ENCODE data around the gene MACO1.
"Not testable (repeated sequence)": the region's sequence is repeated elsewhere in the genome, so short reads cannot be mapped to it uniquely, and the experiment has no call there.

MACO1 gene

DNA sequence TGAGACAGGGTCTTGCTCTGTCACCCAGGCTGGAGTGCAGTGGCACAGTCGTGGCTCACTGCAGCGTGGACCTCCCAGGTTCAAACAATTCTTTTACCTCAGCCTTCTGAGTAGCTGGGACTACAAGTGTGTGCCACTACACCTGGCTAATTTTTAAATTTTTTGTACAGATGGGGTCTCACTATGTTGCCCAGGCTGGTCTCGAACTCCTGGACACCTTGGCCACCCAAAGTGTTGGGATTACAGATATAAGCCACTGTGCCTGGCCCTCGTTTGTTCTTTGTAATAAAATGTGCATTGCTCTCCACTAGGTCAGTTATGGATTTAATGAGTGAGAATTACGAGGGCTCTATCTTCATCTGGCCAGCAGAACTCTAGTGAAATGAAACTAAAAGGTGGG, 13.9 kb downstream of the MACO1 start:
- not testable (repeated sequence) for H3K4me1 ChIP-seq (ENCODE audit: insufficient read depth, low read length); H3K9me3 ChIP-seq (ENCODE audit: insufficient read depth, low read depth, low read length); H3K36me3 ChIP-seq (ENCODE audit: insufficient read depth, low read depth, low read length); H3K4me3 ChIP-seq (ENCODE audit: low read length); H3K9ac ChIP-seq (ENCODE audit: low read depth, low read length); H3K27me3 ChIP-seq (ENCODE audit: insufficient read depth, low read length); H3K27ac ChIP-seq (ENCODE audit: low read length)

DNA sequence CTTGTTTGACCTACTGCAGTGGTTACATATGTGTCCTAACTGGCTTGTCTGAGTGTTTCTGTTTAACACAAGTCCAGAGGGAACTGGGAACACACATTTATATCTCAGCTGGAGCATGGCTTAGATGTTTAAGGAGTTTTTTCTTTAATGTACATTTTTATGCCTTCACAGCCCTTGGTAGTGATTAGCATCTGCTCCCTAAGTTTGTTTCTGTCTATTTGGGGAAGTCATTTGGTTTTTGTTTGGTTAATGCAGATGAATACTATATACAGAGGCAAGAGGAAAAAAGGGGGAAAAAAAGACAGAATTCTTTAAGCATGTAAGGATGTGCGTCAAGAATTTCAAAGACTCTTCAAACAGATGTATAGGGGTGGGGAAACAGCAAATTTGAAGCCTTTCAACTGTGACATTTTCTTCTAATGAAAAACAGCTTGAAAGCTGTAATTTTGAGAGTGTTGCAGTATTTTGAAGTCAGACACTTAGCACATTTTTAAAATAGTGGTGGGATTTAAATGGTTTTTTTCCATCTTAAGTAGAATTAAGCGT, 15.4 kb downstream of the MACO1 start:
- Histone ChIP-seq H3K9ac (ENCODE audit: low read depth, low read length) (no peak overlapping the region), H3K27me3 (ENCODE audit: insufficient read depth, low read length) (no peaks in the 10 kb centered on the region), H3K9me3 (ENCODE audit: insufficient read depth, low read depth, low read length) (no peaks in the 10 kb centered on the region), H3K36me3 (ENCODE audit: insufficient read depth, low read depth, low read length) (peaks cover 7% of the 10 kb centered on the region), H3K4me3 (ENCODE audit: low read length) (no peak overlapping the region), H3K27ac (ENCODE audit: low read length) (no peak overlapping the region), H3K4me1 (ENCODE audit: insufficient read depth, low read length) (peaks cover 4% of the 10 kb centered on the region; the same call in 1 of the 2 replicates)

- Histone ChIP-seq H3K9me3 (ENCODE audit: insufficient read depth, low read depth, low read length) (no peaks in the 10 kb centered on the region), H3K36me3 (ENCODE audit: insufficient read depth, low read depth, low read length) (peaks cover 7% of the 10 kb centered on the region), H3K4me1 (ENCODE audit: insufficient read depth, low read length) (peaks cover 4% of the 10 kb centered on the region; the same call in 1 of the 2 replicates), H3K27me3 (ENCODE audit: insufficient read depth, low read length) (no peaks in the 10 kb centered on the region), H3K27ac (ENCODE audit: low read length) (no peak overlapping the region), H3K9ac (ENCODE audit: low read depth, low read length) (no peak overlapping the region), H3K4me3 (ENCODE audit: low read length) (no peak overlapping the region)
Observed at GRCh38 chr1:25447547-25447946, 16.9 kb downstream of the MACO1 start.

- peaks cover 4% of the 10 kb centered on the region; the same call in 1 of the 2 replicates for H3K4me1 ChIP-seq (ENCODE audit: insufficient read depth, low read length)
- no peak overlapping the region for H3K4me3 ChIP-seq (ENCODE audit: low read length)
- no peak overlapping the region for H3K27ac ChIP-seq (ENCODE audit: low read length)
- H3K27me3 ChIP-seq (ENCODE audit: insufficient read depth, low read length): no peaks in the 10 kb centered on the region
- no peaks in the 10 kb centered on the region for H3K9me3 ChIP-seq (ENCODE audit: insufficient read depth, low read depth, low read length)
- peaks cover 13% of the 10 kb centered on the region for H3K36me3 ChIP-seq (ENCODE audit: insufficient read depth, low read depth, low read length)
- H3K9ac ChIP-seq (ENCODE audit: low read depth, low read length): no peak overlapping the region
Observed at GRCh38 chr1:25450891-25451290, 20.2 kb downstream of the MACO1 start.

DNA sequence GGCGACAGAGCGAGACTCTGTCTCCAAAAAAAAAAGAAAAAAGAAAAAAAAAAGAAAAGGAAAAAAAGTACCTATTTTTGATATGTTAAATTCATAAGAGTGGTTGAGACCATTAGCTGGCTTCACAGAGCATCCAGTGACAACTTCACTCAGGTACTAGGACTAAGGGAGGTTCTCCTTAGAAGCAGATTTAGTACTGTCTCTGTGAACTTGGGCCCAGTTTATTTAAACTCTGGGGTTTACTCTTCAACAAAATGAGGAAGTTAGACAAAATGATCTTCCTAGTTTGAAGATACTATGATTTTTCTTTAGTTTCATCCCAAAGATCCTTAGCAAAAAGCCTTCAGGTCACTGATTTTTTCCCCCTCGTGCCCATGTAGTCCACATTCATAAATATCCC, 21.2 kb downstream of the MACO1 start:
- Histone ChIP-seq H3K4me3 (ENCODE audit: low read length) (no peak overlapping the region), H3K4me1 (ENCODE audit: insufficient read depth, low read length) (peaks cover 4% of the 10 kb centered on the region; the same call in 1 of the 2 replicates), H3K9ac (ENCODE audit: low read depth, low read length) (no peak overlapping the region), H3K27ac (ENCODE audit: low read length) (no peak overlapping the region), H3K36me3 (ENCODE audit: insufficient read depth, low read depth, low read length) (peaks cover 13% of the 10 kb centered on the region), H3K9me3 (ENCODE audit: insufficient read depth, low read depth, low read length) (no peaks in the 10 kb centered on the region), H3K27me3 (ENCODE audit: insufficient read depth, low read length) (no peaks in the 10 kb centered on the region)

DNA sequence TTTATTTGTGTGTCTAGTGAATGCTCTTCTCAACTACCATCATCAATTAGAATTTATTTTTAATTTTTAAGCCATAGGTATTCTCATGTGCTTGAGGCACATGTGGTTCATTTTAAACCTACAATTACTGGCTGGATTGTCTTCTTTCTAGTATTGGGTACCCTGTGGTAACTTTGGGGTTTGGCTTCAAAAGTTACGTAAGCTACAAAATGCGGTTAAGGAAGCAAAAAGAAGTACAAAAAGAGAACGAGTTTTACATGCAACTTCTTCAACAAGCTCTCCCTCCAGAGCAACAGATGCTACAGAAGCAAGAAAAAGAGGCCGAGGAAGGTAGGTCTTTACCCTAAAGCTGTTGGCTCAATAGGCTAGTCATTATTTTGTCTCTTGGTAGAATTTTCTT, 25.8 kb downstream of the MACO1 start:
- Histone ChIP-seq H3K27ac (ENCODE audit: low read length) (no peak overlapping the region), H3K4me1 (ENCODE audit: insufficient read depth, low read length) (no peaks in the 10 kb centered on the region), H3K9ac (ENCODE audit: low read depth, low read length) (no peak overlapping the region), H3K4me3 (ENCODE audit: low read length) (no peak overlapping the region), H3K9me3 (ENCODE audit: insufficient read depth, low read depth, low read length) (no peaks in the 10 kb centered on the region), H3K27me3 (ENCODE audit: insufficient read depth, low read length) (no peaks in the 10 kb centered on the region), H3K36me3 (ENCODE audit: insufficient read depth, low read depth, low read length) (peaks cover 32% of the 10 kb centered on the region; the same call in 1 of the 2 replicates)

GRCh38 chr1:25458541-25459298, 28.0 kb downstream of the MACO1 start:
- Histone ChIP-seq H3K36me3 (ENCODE audit: insufficient read depth, low read depth, low read length) (peaks cover 35% of the 10 kb centered on the region; the same call in 1 of the 2 replicates), H3K9ac (ENCODE audit: low read depth, low read length) (no peak overlapping the region), H3K27ac (ENCODE audit: low read length) (no peak overlapping the region)

DNA sequence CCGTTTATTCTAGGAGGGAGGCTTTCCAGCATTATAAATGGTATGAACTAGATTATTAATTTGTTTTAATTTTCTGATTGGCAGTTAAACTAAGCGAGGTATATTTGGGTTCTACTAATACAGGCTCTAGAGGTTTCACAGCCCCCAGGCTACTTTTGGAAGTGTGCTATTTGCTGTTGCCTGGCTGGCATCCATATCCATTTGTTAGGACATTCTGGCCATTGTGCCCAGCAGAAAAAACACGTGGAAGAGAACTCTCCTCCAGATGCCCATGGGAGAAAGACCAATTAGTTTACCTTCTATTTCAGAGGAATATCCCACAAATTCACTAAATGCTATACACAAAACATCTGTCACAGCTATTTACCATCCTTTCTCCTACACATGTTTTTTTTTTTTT, 29.3 kb downstream of the MACO1 start:
- H3K9ac ChIP-seq (ENCODE audit: low read depth, low read length): no peak overlapping the region
- H3K36me3 ChIP-seq (ENCODE audit: insufficient read depth, low read depth, low read length): peaks cover 35% of the 10 kb centered on the region; the same call in 1 of the 2 replicates
- no peaks in the 10 kb centered on the region for H3K9me3 ChIP-seq (ENCODE audit: insufficient read depth, low read depth, low read length)
- H3K4me3 ChIP-seq (ENCODE audit: low read length): no peak overlapping the region
- H3K27ac ChIP-seq (ENCODE audit: low read length): no peak overlapping the region
- H3K4me1 ChIP-seq (ENCODE audit: insufficient read depth, low read length): no peaks in the 10 kb centered on the region
- no peaks in the 10 kb centered on the region for H3K27me3 ChIP-seq (ENCODE audit: insufficient read depth, low read length)

More at GRCh38 chr1:25458541-25459298, 28.0 kb downstream of the MACO1 start:
- Histone ChIP-seq H3K27me3 (ENCODE audit: insufficient read depth, low read length) (no peaks in the 10 kb centered on the region), H3K9me3 (ENCODE audit: insufficient read depth, low read depth, low read length) (no peaks in the 10 kb centered on the region), H3K4me1 (ENCODE audit: insufficient read depth, low read length) (no peaks in the 10 kb centered on the region), H3K4me3 (ENCODE audit: low read length) (no peak overlapping the region)

- not testable (repeated sequence) for H3K9ac ChIP-seq (ENCODE audit: low read depth, low read length); H3K9me3 ChIP-seq (ENCODE audit: insufficient read depth, low read depth, low read length); H3K27me3 ChIP-seq (ENCODE audit: insufficient read depth, low read length); H3K27ac ChIP-seq (ENCODE audit: low read length); H3K4me1 ChIP-seq (ENCODE audit: insufficient read depth, low read length); H3K4me3 ChIP-seq (ENCODE audit: low read length)
- H3K36me3 ChIP-seq (ENCODE audit: insufficient read depth, low read depth, low read length): peaks cover 30% of the 10 kb centered on the region; the same call in 1 of the 2 replicates
Observed at GRCh38 chr1:25460816-25461215, 30.1 kb downstream of the MACO1 start.

- no peak overlapping the region for H3K9ac ChIP-seq (ENCODE audit: low read depth, low read length)
- peaks cover 30% of the 10 kb centered on the region; the same call in 1 of the 2 replicates for H3K36me3 ChIP-seq (ENCODE audit: insufficient read depth, low read depth, low read length)
- H3K9me3 ChIP-seq (ENCODE audit: insufficient read depth, low read depth, low read length): no peaks in the 10 kb centered on the region
- H3K4me3 ChIP-seq (ENCODE audit: low read length): no peak overlapping the region
- H3K27ac ChIP-seq (ENCODE audit: low read length): no peak overlapping the region
- no peaks in the 10 kb centered on the region for H3K4me1 ChIP-seq (ENCODE audit: insufficient read depth, low read length)
- no peaks in the 10 kb centered on the region for H3K27me3 ChIP-seq (ENCODE audit: insufficient read depth, low read length)
Observed at GRCh38 chr1:25461849-25462248, 31.2 kb downstream of the MACO1 start.

DNA sequence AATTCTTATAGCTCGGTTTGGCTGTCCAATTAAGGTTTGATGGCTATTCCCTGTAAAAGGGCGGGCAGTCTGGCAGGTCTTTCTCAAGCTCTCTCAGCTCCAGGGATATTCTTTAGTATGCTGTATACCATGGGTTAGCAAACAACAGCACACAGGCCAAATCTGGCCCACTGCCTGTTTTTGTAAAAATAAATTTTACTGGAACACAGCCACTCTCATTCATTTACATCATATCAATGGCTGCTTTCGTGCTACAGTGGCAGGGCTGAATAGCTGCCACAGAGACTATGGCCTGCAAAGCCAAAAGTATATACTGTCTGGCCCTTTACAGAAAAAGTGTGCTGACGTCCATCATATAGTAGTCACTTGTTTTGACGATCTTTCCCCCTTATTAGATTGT, 32.0 kb downstream of the MACO1 start:
- peaks cover 25% of the 10 kb centered on the region; the same call in 1 of the 2 replicates for H3K36me3 ChIP-seq (ENCODE audit: insufficient read depth, low read depth, low read length)
- no peaks in the 10 kb centered on the region for H3K9me3 ChIP-seq (ENCODE audit: insufficient read depth, low read depth, low read length)
- H3K4me1 ChIP-seq (ENCODE audit: insufficient read depth, low read length): no peaks in the 10 kb centered on the region
- H3K9ac ChIP-seq (ENCODE audit: low read depth, low read length): no peak overlapping the region
- H3K27ac ChIP-seq (ENCODE audit: low read length): no peak overlapping the region
- H3K27me3 ChIP-seq (ENCODE audit: insufficient read depth, low read length): no peaks in the 10 kb centered on the region
- no peak overlapping the region for H3K4me3 ChIP-seq (ENCODE audit: low read length)

DNA sequence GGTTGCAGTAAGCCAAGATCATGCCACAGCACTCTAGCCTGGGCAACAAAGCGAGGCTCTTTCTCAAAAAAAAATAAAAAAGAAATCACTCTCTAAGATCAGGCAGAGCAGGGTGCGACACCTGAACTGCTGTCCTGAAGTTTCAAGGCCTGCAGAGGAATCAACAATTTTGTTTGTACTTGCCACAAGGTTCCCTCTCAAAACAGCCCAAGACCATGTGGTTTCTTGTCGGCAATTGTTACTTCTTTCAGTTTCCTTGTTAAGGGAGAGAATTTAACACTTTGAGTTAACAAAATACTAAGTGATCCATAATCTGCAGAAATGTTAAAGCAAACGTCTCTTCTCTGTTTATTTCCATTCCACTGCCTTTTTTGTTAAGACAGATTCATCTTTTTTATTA, 36.5 kb downstream of the MACO1 start:
- no peak overlapping the region for H3K27ac ChIP-seq (ENCODE audit: low read length)
- H3K9ac ChIP-seq (ENCODE audit: low read depth, low read length): no peak overlapping the region
- no peaks in the 10 kb centered on the region for H3K4me1 ChIP-seq (ENCODE audit: insufficient read depth, low read length)
- H3K4me3 ChIP-seq (ENCODE audit: low read length): no peak overlapping the region
- H3K36me3 ChIP-seq (ENCODE audit: insufficient read depth, low read depth, low read length): no peaks in the 10 kb centered on the region
- no peaks in the 10 kb centered on the region for H3K27me3 ChIP-seq (ENCODE audit: insufficient read depth, low read length)
- H3K9me3 ChIP-seq (ENCODE audit: insufficient read depth, low read depth, low read length): no peaks in the 10 kb centered on the region
